ENCODE results near the gene DPEP1. TPM values are rescaled to one million over a fixed set of nuclear protein-coding genes. Genes with fewer than 3 reads are reported as not detected.

Gene DPEP1
- total and polyA plus RNA-seq, 10 donors, result 0.33 to 39.5 (median 2.0) TPM

DNA sequence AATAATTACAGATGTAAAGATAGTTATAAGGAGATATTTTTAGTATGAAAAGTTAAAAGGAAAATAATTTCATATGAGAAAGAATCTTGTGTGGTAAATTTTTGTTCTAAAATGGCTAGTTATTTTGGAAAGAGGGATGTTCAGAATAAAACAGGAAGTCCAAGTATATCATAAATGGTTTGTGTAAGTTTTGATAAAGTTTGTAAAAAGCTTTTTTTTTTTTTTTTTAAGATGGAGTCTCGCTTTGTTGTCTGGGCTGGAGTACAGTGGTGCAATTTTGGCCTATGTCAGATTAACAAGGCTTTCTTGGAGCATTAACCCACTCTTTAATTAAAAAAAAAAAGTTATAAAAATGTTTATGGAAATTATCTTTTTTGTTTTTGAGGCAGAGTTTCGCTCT is 64.8 kb downstream of the DPEP1 start:
- H3K9me3 ChIP-seq, result peaks cover 0 to 26% (median 20%) of the 10 kb centered on the region in 8 donors
- no peaks in the 10 kb centered on the region for H3K27me3 ChIP-seq (replicated peaks in 1 of 7)
- H3K4me3 ChIP-seq, result no peak overlapping the region
- WGBS, 5 donors, result 90 to 100% (median 98%) methylated on average over 2 of the region's 2 CpGs
- no peaks in the 10 kb centered on the region for H3K4me1 ChIP-seq
- no peak for DNase-seq
- intact Hi-C loops (cut with DNase I; ENCODE audit: low total_unique reads), result no loop called here
- no peaks in the 10 kb centered on the region for H3K36me3 ChIP-seq
- H3K27ac ChIP-seq, result no peak overlapping the region
- TF ChIP-seq, protein P1, sequence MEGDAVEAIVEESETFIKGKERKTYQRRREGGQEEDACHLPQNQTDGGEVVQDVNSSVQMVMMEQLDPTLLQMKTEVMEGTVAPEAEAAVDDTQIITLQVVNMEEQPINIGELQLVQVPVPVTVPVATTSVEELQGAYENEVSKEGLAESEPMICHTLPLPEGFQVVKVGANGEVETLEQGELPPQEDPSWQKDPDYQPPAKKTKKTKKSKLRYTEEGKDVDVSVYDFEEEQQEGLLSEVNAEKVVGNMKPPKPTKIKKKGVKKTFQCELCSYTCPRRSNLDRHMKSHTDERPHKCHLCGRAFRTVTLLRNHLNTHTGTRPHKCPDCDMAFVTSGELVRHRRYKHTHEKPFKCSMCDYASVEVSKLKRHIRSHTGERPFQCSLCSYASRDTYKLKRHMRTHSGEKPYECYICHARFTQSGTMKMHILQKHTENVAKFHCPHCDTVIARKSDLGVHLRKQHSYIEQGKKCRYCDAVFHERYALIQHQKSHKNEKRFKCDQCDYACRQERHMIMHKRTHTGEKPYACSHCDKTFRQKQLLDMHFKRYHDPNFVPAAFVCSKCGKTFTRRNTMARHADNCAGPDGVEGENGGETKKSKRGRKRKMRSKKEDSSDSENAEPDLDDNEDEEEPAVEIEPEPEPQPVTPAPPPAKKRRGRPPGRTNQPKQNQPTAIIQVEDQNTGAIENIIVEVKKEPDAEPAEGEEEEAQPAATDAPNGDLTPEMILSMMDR (IDR thresholded peaks at IDR 0.05 in 8 of 11, conservative IDR thresholded peaks at IDR 0.05 in 3 of 11), result no peak
- TF ChIP-seq POLR2AphosphoS5 (IDR thresholded peaks at IDR 0.05), result no peak
- TF ChIP-seq POLR2A (IDR thresholded peaks at IDR 0.05), result no peak

DNA sequence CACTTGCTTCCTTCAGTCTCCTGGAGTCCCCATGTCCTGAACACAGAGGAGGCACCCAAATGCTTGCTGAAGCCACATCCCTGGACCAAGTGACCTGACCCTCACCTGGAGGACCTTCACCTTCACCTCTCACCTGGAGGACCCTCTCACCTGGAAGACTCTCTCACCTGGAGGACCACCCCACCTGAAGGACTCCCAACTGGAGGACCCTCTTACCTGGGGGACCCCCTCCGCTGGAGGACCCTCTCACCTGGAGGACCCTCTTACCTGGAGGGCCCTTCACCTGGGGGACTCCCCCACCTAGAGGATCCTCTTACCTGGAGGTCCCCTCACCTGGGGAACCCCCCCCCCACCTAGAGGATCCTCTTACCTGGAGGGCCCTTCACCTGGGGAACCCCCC is 72.5 kb downstream of the DPEP1 start:
- DNase-seq, result no peak
- intact Hi-C loops (cut with DNase I; ENCODE audit: low total_unique reads), result no loop called here
- Histone ChIP-seq H3K36me3 (peaks cover 0 to 22% (median 8%) of the 10 kb centered on the region in 6 donors), H3K27me3 (replicated peaks in 1 of 7) (no peaks in the 10 kb centered on the region), H3K4me3 (peak overlapping the region in 4 of 8 donors; percentile 81 to 98 (median 96)), H3K9me3 (no peaks in the 10 kb centered on the region), H3K27ac (peak overlapping the region in 1 of 8 donors; percentile 96), H3K4me1 (peaks cover 7 to 33% (median 19%) of the 10 kb centered on the region in 6 donors)
- WGBS, 5 donors, result 87 to 100% (median 95%) methylated on average over 1 of the region's 1 CpG; no CpG with 5 or more reads in 1 of the 5 donors
- TF ChIP-seq POLR2AphosphoS5 (IDR thresholded peaks at IDR 0.05) (no peak), POLR2A (IDR thresholded peaks at IDR 0.05) (no peak)
- TF ChIP-seq, protein P1 (IDR thresholded peaks at IDR 0.05 in 8 of 11, conservative IDR thresholded peaks at IDR 0.05 in 3 of 11), result no peak

DNA sequence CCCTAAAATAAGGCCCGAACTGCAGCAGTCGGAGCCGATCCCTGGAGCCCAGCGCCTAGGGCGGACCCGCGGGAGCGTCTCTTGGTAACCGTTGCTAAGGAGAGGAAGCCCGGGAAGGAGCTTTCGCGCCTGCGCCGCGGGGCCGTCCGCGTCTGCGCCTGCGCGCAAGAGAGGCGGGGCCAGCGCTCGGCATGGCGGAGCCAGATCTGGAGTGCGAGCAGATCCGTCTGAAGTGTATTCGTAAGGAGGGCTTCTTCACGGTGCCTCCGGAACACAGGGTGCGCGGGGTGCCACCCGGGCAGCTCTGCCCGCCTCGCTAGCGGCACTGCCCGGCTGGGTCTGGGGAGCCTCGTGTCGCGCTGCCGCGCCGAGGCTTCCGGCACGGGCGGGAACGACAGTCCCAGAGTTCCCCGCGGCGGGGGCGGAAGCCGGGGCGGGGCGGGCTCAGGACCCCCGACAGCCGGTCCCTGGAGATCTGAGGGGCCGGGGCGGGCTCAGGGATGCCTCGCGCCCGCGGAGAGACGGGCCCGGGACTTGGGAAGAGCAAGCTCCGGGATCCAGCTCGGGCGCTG is 73.2 kb downstream of the DPEP1 start, which contains the start of gene CDK10:
CDK10 (plus strand) TSS at position 170 of the 572 bp plus-strand sequence; CDS start at position 192, 22 bp downstream.
- WGBS, 5 donors, result 0 to 2% (median 0%) methylated on average over 30 to 67 of the region's 67 CpGs
- intact Hi-C loops (cut with DNase I; ENCODE audit: low total_unique reads), result no loop called here

More for the DNA sequence above, 73.2 kb downstream of the DPEP1 start, which contains the start of gene CDK10:
- peak within 1 kb of the TSS; percentile 89 to 96 (median 92) for H3K27ac ChIP-seq
- H3K9me3 ChIP-seq, result no peaks in the 10 kb centered on the region
- H3K27me3 ChIP-seq (replicated peaks in 1 of 7), result no peaks in the 10 kb centered on the region
- DNase-seq, result peak; percentile 95
- peaks cover 7 to 33% (median 19%) of the 10 kb centered on the region in 6 donors for H3K4me1 ChIP-seq
- TF ChIP-seq POLR2A (IDR thresholded peaks at IDR 0.05) (peak in 1 of 3 donors; percentile 54), POLR2AphosphoS5 (IDR thresholded peaks at IDR 0.05) (peak; percentile 95 to 96 (median 96))
- TF ChIP-seq, protein P1 (IDR thresholded peaks at IDR 0.05 in 8 of 11, conservative IDR thresholded peaks at IDR 0.05 in 3 of 11), result peak in 3 of 11 experiments; percentile 13 to 32 (median 27)
- peaks cover 0 to 29% (median 14%) of the 10 kb centered on the region in 6 donors for H3K36me3 ChIP-seq
- H3K4me3 ChIP-seq, result peak within 1 kb of the TSS; percentile 81 to 99 (median 97)

All from spleen (tissue), 11 donors.